Putamen (tissue), 1 donor: ENCODE data around the gene ANO3.

Experiments used
- DNase-seq: peaks from one replicate; pipeline ENCODE4 v3.0.0-alpha.2; 2016; ENCODE audit warnings: low spot score

ANO3 gene

DNA sequence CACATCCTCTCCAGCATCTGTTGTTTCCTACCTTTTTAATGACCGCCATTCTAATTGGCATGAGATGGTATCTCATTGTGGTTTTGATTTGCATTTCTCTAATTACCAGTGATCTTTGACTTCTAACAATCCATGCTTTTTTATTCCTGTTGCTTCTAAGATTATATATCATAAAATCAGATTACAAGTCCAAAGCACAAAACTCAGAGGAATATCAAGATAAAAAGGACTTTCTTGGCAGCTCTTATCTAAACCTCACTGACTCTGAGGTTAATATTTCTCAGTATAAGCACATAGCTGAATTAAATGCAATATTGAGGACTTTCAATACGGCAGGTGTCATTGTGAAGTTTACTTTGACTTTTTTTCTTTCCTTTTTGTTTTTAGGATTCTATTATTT lies 378.6 kb downstream of the ANO3 start:
- no peak for DNase-seq

DNA sequence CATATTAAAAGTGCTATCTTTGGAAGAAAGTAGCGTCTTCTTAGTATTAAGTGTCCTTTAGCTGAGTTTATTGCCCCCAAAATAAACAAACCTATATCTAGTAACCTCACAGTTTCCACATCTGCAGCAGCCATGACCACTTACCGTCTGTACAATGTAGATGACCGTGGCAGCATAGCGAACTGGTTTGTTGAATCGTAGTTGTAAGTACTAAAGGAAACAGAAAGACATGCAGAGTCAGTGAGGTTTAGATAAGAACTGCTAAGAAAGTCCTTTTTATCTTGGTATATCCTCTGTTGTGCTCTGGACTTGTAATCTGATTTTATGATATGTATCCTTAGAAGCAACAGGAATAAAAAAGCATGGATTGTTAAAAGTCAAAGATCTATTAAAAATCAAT lies 380.6 kb downstream of the ANO3 start:
- DNase-seq: no peak
